Endothelial cell of umbilical vein (primary cell): ENCODE results near the gene DENND4B. TPM values are rescaled to one million over a fixed set of nuclear protein-coding genes. Genes with fewer than 3 reads are reported as not detected.

ENCODE experiments used
- BruUV-seq: library from RNA; stranded (reverse); fragments of 400-500 nt; replicated peaks from 2 replicates; lab custom pipeline; 2021; lab: Mats Ljungman, UMichigan
- CTCF ChIA-PET: fragments of 300-600, 350-600 bp; sonication (Branson Sonifier 250); formaldehyde crosslinking; loops from one replicate; lab custom pipeline; 2021; ENCODE audit warnings: antibody characterized with exemption, inconsistent platforms; lab: Charles Lee
- POLR2A ChIA-PET: fragments of 300-600, 350-600 bp; sonication (Branson Sonifier 250); formaldehyde crosslinking; loops from one replicate; lab custom pipeline; 2021; ENCODE audit warnings: antibody characterized with exemption, inconsistent platforms; lab: Charles Lee
- DNase-seq: peaks from one replicate; pipeline ENCODE4 v3.0.0-alpha.2; 2011; ENCODE audit warnings: low read depth, low spot score
- FAIRE-seq: peaks from 2 replicates; lab custom pipeline; 2011; peaks lifted over from hg19 to GRCh38; lab: Jason Lieb, UNC
- H2AFZ ChIP-seq: 2 replicates; pipeline ENCODE4 v1.6.0; 2012; ENCODE audit warnings: low read depth, low read length, control low read depth, inconsistent platforms
- H3K27ac ChIP-seq: 2 replicates; pipeline ENCODE4 v1.5.1; 2011; ENCODE audit warnings: low read depth, mild to moderate bottlenecking, control low read depth, low read length, moderate library complexity; ENCODE audit not compliant: insufficient read depth
- H3K27me3 ChIP-seq, 2 experiments: 2 replicates each; pipeline versions ENCODE4 v1.6.0 to v1.6.1; 2011; ENCODE audit warnings: low read length in 2 of 2, mixed read lengths in 1 of 2; ENCODE audit not compliant: control insufficient read depth in 2 of 2, insufficient read depth in 2 of 2
- H3K36me3 ChIP-seq, 2 experiments: 2 replicates in 1 of 2; 3 replicates in 1 of 2; pipeline ENCODE4 v1.5.1; 2011; ENCODE audit warnings: low read length in 2 of 2, mild to moderate bottlenecking in 1 of 2, moderate library complexity in 1 of 2; ENCODE audit not compliant: control insufficient read depth in 2 of 2, insufficient read depth in 2 of 2; ENCODE audit errors: extremely low read depth in 1 of 2
- H3K4me1 ChIP-seq: 3 replicates; pipeline ENCODE4 v1.5.1; 2011; ENCODE audit warnings: mild to moderate bottlenecking, low read length; ENCODE audit not compliant: control insufficient read depth, insufficient read depth; ENCODE audit errors: extremely low read depth
- H3K4me2 ChIP-seq: 2 replicates; pipeline ENCODE4 v1.6.1; 2011; ENCODE audit warnings: low read length, control low read depth, mixed read lengths; ENCODE audit not compliant: insufficient read depth
- H3K4me3 ChIP-seq, 3 experiments: fragments of 200-600 bp in 1 of 3; sonication (generic), shearing (Covaris generic) in 1 of 3; replicated peaks in 1 of 3; 2 replicates each; pipeline ENCODE4 v1.5.1; 2011 to 2016; ENCODE audit warnings: control low read depth in 3 of 3, low read length in 3 of 3, mild to moderate bottlenecking in 2 of 3, inconsistent platforms in 1 of 3, low read depth in 1 of 3, moderate library complexity in 1 of 3; ENCODE audit not compliant: insufficient read depth in 1 of 3
- H3K79me2 ChIP-seq: 2 replicates; pipeline ENCODE4 v1.6.0; 2012; ENCODE audit warnings: low read length, inconsistent platforms; ENCODE audit not compliant: control insufficient read depth, insufficient read depth
- H3K9ac ChIP-seq: replicated peaks from 2 replicates; pipeline ENCODE3; 2011; ENCODE audit warnings: low read length, control low read depth; ENCODE audit not compliant: insufficient read depth; ENCODE audit errors: extremely low read depth
- H3K9me1 ChIP-seq: replicated peaks from 3 replicates; pipeline ENCODE4 v1.6.0; 2011; ENCODE audit warnings: mild to moderate bottlenecking, low read length; ENCODE audit not compliant: control insufficient read depth, insufficient read depth; ENCODE audit errors: extremely low read depth
- H3K9me3 ChIP-seq: replicated peaks from 2 replicates; pipeline ENCODE4 v1.5.1; 2012; ENCODE audit warnings: low read length, inconsistent platforms; ENCODE audit not compliant: control insufficient read depth, insufficient read depth
- H4K20me1 ChIP-seq: replicated peaks from 2 replicates; pipeline ENCODE3; 2011; ENCODE audit warnings: mild to moderate bottlenecking, low read length; ENCODE audit not compliant: control insufficient read depth, insufficient read depth; ENCODE audit errors: extremely low read depth
- CTCF ChIP-seq, 2 donors: IDR thresholded peaks; 1 replicate in 1 of 2; 2 replicates in 1 of 2; pipeline ENCODE4 v1.5.1; 2011; ENCODE audit warnings: low read length in 2 of 2, mild to moderate bottlenecking in 2 of 2, moderate library complexity in 2 of 2, control low read depth in 1 of 2, inconsistent platforms in 1 of 2, low read depth in 1 of 2; ENCODE audit not compliant: insufficient read depth in 1 of 2; ENCODE audit errors: extremely low read depth in 1 of 2
- EZH2 ChIP-seq: IDR thresholded peaks from 2 replicates; pipeline ENCODE4 v1.6.1; 2012; ENCODE audit warnings: borderline replicate concordance, low read depth, mild to moderate bottlenecking, moderate library complexity, low read length, inconsistent platforms; ENCODE audit not compliant: severe bottlenecking
- FOS ChIP-seq: IDR thresholded peaks from 2 replicates; pipeline ENCODE4 v1.6.1; 2011; ENCODE audit warnings: mild to moderate bottlenecking, low read length, moderate library complexity, borderline replicate concordance; ENCODE audit not compliant: insufficient read depth
- GATA2 ChIP-seq: IDR thresholded peaks from 2 replicates; pipeline ENCODE4 v1.7.0; 2011; ENCODE audit warnings: low read depth, mild to moderate bottlenecking, moderate library complexity, mixed read lengths, low read length; ENCODE audit not compliant: insufficient read length, insufficient read depth
- JUN ChIP-seq: IDR thresholded peaks from 2 replicates; pipeline ENCODE4 v1.6.1; 2011; ENCODE audit warnings: borderline replicate concordance, low read depth; ENCODE audit not compliant: insufficient read length, insufficient read depth
- MAX ChIP-seq: IDR thresholded peaks from 2 replicates; pipeline ENCODE4 v1.6.1; 2011; ENCODE audit not compliant: insufficient read depth, insufficient read length
- MYC ChIP-seq: IDR thresholded peaks from one replicate; pipeline ENCODE4 v1.6.1; 2011; ENCODE audit warnings: mild to moderate bottlenecking, low read depth, low read length
- POLR2A ChIP-seq: IDR thresholded peaks from 2 replicates; pipeline ENCODE4 v1.6.1; 2012; ENCODE audit warnings: low read depth, mild to moderate bottlenecking, control low read depth, low read length
- POLR2AphosphoS5 ChIP-seq: IDR thresholded peaks from 2 replicates; pipeline ENCODE4 v1.6.1; 2012; ENCODE audit warnings: low read depth, mild to moderate bottlenecking, control low read depth, low read length, moderate library complexity; ENCODE audit not compliant: insufficient read depth
- dilution Hi-C: fragments of 300-500 bp; cut with MboI; formaldehyde crosslinking; loops from one replicate; pipeline ENCODE4 v1.15.0; 2019; ENCODE audit warnings: low sequenced_read_pairs; ENCODE audit not compliant: extremely low pct_ligation_motif_present
- intact Hi-C: fragments of 100-400 bp; cut with micrococcal nuclease; formaldehyde crosslinking; loops from one replicate; pipeline ENCODE4 v1.10.0; 2022
- polyA plus RNA-seq, 4 experiments: library from polyadenylated mRNA; depleted of rRNA in 3 of 4; stranded (reverse) in 3 of 4; unstranded in 1 of 4; fragments of >200 nt; gene quantifications; 2 replicates each; pipeline versions ENCODE4 v1.2.1 to v1.2.3, GENCODE V29; 2011 to 2012; ENCODE audit warnings: missing spikeins in 1 of 4
- total RNA-seq: library from RNA; stranded (reverse); gene quantifications from 2 replicates; pipeline ENCODE4 v1.2.3, GENCODE V29; 2021

The DENND4B gene
- total and polyA plus RNA-seq, 2 donors (not counting 3 experiments of a cell fraction or from before 2014, with no cell fraction given), result 35.6 to 57.8 TPM

DNA sequence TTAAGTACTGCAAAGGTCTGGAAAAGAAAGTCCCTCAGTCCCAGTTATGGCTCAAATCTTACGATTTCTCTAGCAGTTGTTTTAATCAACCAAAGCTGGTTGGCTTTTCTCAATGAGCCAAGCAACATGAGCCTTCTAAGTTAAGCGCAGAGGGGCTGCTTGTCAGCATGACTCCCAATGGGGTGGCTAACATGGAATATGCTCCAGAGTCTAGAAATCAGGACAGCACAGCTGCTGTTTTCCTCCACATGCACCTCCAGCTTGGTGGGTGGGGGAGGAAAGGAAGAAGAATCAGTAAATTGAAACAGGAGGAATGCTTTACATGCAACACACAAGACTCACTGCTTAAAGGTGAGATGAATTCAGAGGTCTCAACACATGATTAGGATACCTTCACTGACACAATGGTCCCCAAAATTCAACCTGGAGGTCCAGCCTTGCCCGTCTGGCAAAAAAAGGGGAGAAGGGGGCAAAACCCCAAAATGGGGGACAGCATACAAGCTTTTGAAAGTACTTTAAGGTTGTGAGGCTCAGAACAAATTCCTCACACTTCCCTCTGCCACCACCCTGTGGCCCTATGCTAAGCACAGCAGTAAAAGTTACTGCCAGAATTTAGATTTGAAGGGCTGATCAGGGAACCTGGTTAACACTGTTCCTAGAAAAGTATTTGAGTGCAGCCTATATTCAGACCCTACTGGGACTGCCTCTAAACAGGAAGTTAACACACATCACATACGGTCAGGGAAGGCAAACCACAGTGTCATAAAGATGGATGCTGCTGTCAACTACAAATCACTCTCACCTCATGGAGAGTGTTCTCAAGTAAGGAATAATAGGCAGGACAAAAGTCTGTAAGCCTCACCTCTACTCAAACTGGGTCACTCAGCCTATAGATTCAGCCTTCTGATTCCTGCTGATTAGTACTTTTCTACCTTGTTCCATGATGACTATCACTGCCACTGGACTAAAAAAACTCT, 26.4 kb downstream of the DENND4B start:
- intact Hi-C loops, result no loop called here
- dilution Hi-C loops, result no loop called here
- Histone ChIP-seq H3K9me3 (no peaks in the 10 kb centered on the region), H3K27me3 (no peaks in the 10 kb centered on the region), H2AFZ (no peak overlapping the region), H4K20me1 (peaks cover 23% of the 10 kb centered on the region), H3K4me1 (peaks cover 22% of the 10 kb centered on the region), H3K9me1 (no peaks in the 10 kb centered on the region), H3K4me2 (peak overlapping the region; percentile 71), H3K79me2 (peaks cover 68% of the 10 kb centered on the region), H3K9ac (no peak overlapping the region), H3K4me3 (peak overlapping the region in 1 of 3 experiments; percentile 44), H3K27ac (no peak overlapping the region), H3K36me3 (peaks cover 0 to 3% of the 10 kb centered on the region in 2 experiments)
- ChIA-PET CTCF (interaction anchor here (0.7 to 3.4 kb wide), 5 partner anchors 26 to 122 kb away, joined by 3 to 25 read pairs (median 4); partner anchors contain the start of genes DENND4B and RAB13), POLR2A (no interaction called here)
- TF ChIP-seq MAX (no peak), CTCF (IDR thresholded peaks at IDR 0.05; ENCODE audit: extremely low read depth in 1 of 2, insufficient read depth in 1 of 2, low read depth in 1 of 2, low read length in 2 of 2) (no peak), FOS (no peak), MYC (no peak), EZH2 (no peak), JUN (no peak), GATA2 (no peak), POLR2AphosphoS5 (no peak), POLR2A (no peak)
- BruUV-seq, result no TSS peak
- peak; percentile 80 for FAIRE-seq
- peak; percentile 29 for DNase-seq
